ENCODE measurements around the gene MIPOL1. TPM values are rescaled to one million over a fixed set of nuclear protein-coding genes. Genes with fewer than 3 reads are reported as not detected.
"Not testable (repeated sequence)": the region's sequence is repeated elsewhere in the genome, so short reads cannot be mapped to it uniquely, and the experiment has no call there.

MIPOL1 gene
- total RNA-seq, 1 experiment from 2014 or later, result 10.5 TPM

- DNase-seq (ENCODE audit: low read depth); in situ Hi-C loops (cut with HindIII; ENCODE audit: low pct_unique_long_range_greater_than_20kb, low sequenced_read_pairs): not testable (repeated sequence)
Measured at GRCh38 chr14:37462426-37462825, 264.7 kb downstream of the MIPOL1 start.

- in situ Hi-C loops (cut with HindIII; ENCODE audit: low pct_unique_long_range_greater_than_20kb, low sequenced_read_pairs), result no loop called here
- no peak for DNase-seq (ENCODE audit: low read depth)
Measured at GRCh38 chr14:37464192-37464858, 266.6 kb downstream of the MIPOL1 start.

GRCh38 chr14:37466003-37466622 is 268.4 kb downstream of the MIPOL1 start:
- no peak for DNase-seq (ENCODE audit: low read depth)
- in situ Hi-C loops (cut with HindIII; ENCODE audit: low pct_unique_long_range_greater_than_20kb, low sequenced_read_pairs), result no loop called here

- in situ Hi-C loops (cut with HindIII; ENCODE audit: low pct_unique_long_range_greater_than_20kb, low sequenced_read_pairs), result no loop called here
- no peak for DNase-seq (ENCODE audit: low read depth)
Measured at GRCh38 chr14:37466623-37467088, 268.9 kb downstream of the MIPOL1 start.

GRCh38 chr14:37469650-37470049 is 271.9 kb downstream of the MIPOL1 start:
- DNase-seq (ENCODE audit: low read depth), result no peak
- in situ Hi-C loops (cut with HindIII; ENCODE audit: low pct_unique_long_range_greater_than_20kb, low sequenced_read_pairs), result no loop called here

GRCh38 chr14:37470251-37470650 is 272.5 kb downstream of the MIPOL1 start:
- DNase-seq (ENCODE audit: low read depth), result no peak
- in situ Hi-C loops (cut with HindIII; ENCODE audit: low pct_unique_long_range_greater_than_20kb, low sequenced_read_pairs), result no loop called here

GRCh38 chr14:37472906-37473305 is 275.2 kb downstream of the MIPOL1 start:
- no peak for DNase-seq (ENCODE audit: low read depth)
- in situ Hi-C loops (cut with HindIII; ENCODE audit: low pct_unique_long_range_greater_than_20kb, low sequenced_read_pairs), result no loop called here

GRCh38 chr14:37474191-37474590 is 276.5 kb downstream of the MIPOL1 start:
- no peak for DNase-seq (ENCODE audit: low read depth)
- in situ Hi-C loops (cut with HindIII; ENCODE audit: low pct_unique_long_range_greater_than_20kb, low sequenced_read_pairs), result no loop called here

- DNase-seq (ENCODE audit: low read depth), result no peak
- in situ Hi-C loops (cut with HindIII; ENCODE audit: low pct_unique_long_range_greater_than_20kb, low sequenced_read_pairs), result no loop called here
Measured at GRCh38 chr14:37480446-37481290, 282.9 kb downstream of the MIPOL1 start.

- in situ Hi-C loops (cut with HindIII; ENCODE audit: low pct_unique_long_range_greater_than_20kb, low sequenced_read_pairs), result no loop called here
- DNase-seq (ENCODE audit: low read depth), result no peak
Measured at GRCh38 chr14:37482428-37482827, 284.7 kb downstream of the MIPOL1 start.

GRCh38 chr14:37483672-37484071 is 285.9 kb downstream of the MIPOL1 start:
- no peak for DNase-seq (ENCODE audit: low read depth)
- in situ Hi-C loops (cut with HindIII; ENCODE audit: low pct_unique_long_range_greater_than_20kb, low sequenced_read_pairs), result no loop called here

- in situ Hi-C loops (cut with HindIII; ENCODE audit: low pct_unique_long_range_greater_than_20kb, low sequenced_read_pairs), result no loop called here
- DNase-seq (ENCODE audit: low read depth), result no peak
Measured at GRCh38 chr14:37490607-37491006, 292.9 kb downstream of the MIPOL1 start.

GRCh38 chr14:37491076-37491475 is 293.3 kb downstream of the MIPOL1 start:
- DNase-seq (ENCODE audit: low read depth), result no peak
- in situ Hi-C loops (cut with HindIII; ENCODE audit: low pct_unique_long_range_greater_than_20kb, low sequenced_read_pairs), result no loop called here

GRCh38 chr14:37493606-37494005 is 295.9 kb downstream of the MIPOL1 start:
- DNase-seq (ENCODE audit: low read depth), result no peak
- in situ Hi-C loops (cut with HindIII; ENCODE audit: low pct_unique_long_range_greater_than_20kb, low sequenced_read_pairs), result no loop called here

GRCh38 chr14:37497422-37497821 is 299.7 kb downstream of the MIPOL1 start:
- DNase-seq (ENCODE audit: low read depth), result no peak
- in situ Hi-C loops (cut with HindIII; ENCODE audit: low pct_unique_long_range_greater_than_20kb, low sequenced_read_pairs), result no loop called here

GRCh38 chr14:37501877-37502276 is 304.1 kb downstream of the MIPOL1 start:
- in situ Hi-C loops (cut with HindIII; ENCODE audit: low pct_unique_long_range_greater_than_20kb, low sequenced_read_pairs), result no loop called here
- no peak for DNase-seq (ENCODE audit: low read depth)

- DNase-seq (ENCODE audit: low read depth), result no peak
- in situ Hi-C loops (cut with HindIII; ENCODE audit: low pct_unique_long_range_greater_than_20kb, low sequenced_read_pairs), result no loop called here
Measured at GRCh38 chr14:37508503-37508902, 310.8 kb downstream of the MIPOL1 start.

- no peak for DNase-seq (ENCODE audit: low read depth)
- in situ Hi-C loops (cut with HindIII; ENCODE audit: low pct_unique_long_range_greater_than_20kb, low sequenced_read_pairs), result no loop called here
Measured at GRCh38 chr14:37512173-37512572, 314.4 kb downstream of the MIPOL1 start.

- no peak for DNase-seq (ENCODE audit: low read depth)
- in situ Hi-C loops (cut with HindIII; ENCODE audit: low pct_unique_long_range_greater_than_20kb, low sequenced_read_pairs), result no loop called here
Measured at GRCh38 chr14:37515771-37516170, 318.0 kb downstream of the MIPOL1 start.
